HepG2 (cell line): Measurements from ENCODE around the gene PRR12. TPM values are rescaled to one million over a fixed set of nuclear protein-coding genes. Genes with fewer than 3 reads are reported as not detected.

Experiments used
- CBFB ChIP-seq: sonication (generic); formaldehyde crosslinking; IDR thresholded peaks from 2 replicates; pipeline ENCODE4 v1.4.0; 2020; ENCODE audit warnings: missing genetic modification reagents
- CREM ChIP-seq, 2 experiments: sonication (generic) in 1 of 2; formaldehyde crosslinking in 1 of 2; IDR thresholded peaks; 2 replicates each; pipeline versions ENCODE4 v1.4.0 to v1.6.1; 2016 to 2020; ENCODE audit warnings: antibody characterized with exemption in 1 of 2, mild to moderate bottlenecking in 1 of 2, missing genetic modification reagents in 1 of 2
- KLF6 ChIP-seq: IDR thresholded peaks from 2 replicates; pipeline ENCODE4 v1.8.0; 2016; ENCODE audit warnings: missing biosample characterization, missing genetic modification reagents
- SRF ChIP-seq: IDR thresholded peaks from 2 replicates; pipeline ENCODE4 v1.6.1; 2011; ENCODE audit warnings: mild to moderate bottlenecking, low read depth, low read length, moderate library complexity
- XRCC5 ChIP-seq: fragments of 200-400 bp; formaldehyde crosslinking; optimal IDR thresholded peaks from 2 replicates; pipeline ENCODE3; 2017; ENCODE audit warnings: mild to moderate bottlenecking, low read length
- ZBTB7B ChIP-seq: sonication (generic); formaldehyde crosslinking; IDR thresholded peaks from 2 replicates; pipeline ENCODE4 v1.4.0; 2020; ENCODE audit warnings: missing genetic modification reagents
- ZNF124 ChIP-seq: sonication (generic); formaldehyde crosslinking; IDR thresholded peaks from 2 replicates; pipeline ENCODE4 v1.4.0; 2020; ENCODE audit warnings: missing genetic modification reagents
- ZNF30 ChIP-seq: sonication (generic); formaldehyde crosslinking; IDR thresholded peaks from 2 replicates; pipeline ENCODE4 v1.5.0; 2020; ENCODE audit warnings: mild to moderate bottlenecking, missing genetic modification reagents
- ZNF576 ChIP-seq: sonication (generic); formaldehyde crosslinking; IDR thresholded peaks from 2 replicates; pipeline ENCODE4 v1.4.0; 2020; ENCODE audit warnings: mild to moderate bottlenecking, missing genetic modification reagents
- ZNF589 ChIP-seq: sonication (generic); formaldehyde crosslinking; conservative IDR thresholded peaks from 2 replicates; pipeline ENCODE4 v1.8.0; 2022; ENCODE audit warnings: mild to moderate bottlenecking, moderate library complexity, missing genetic modification reagents
- ZNF740 ChIP-seq: sonication (generic); formaldehyde crosslinking; IDR thresholded peaks from 2 replicates; pipeline ENCODE4 v1.4.0; 2020; ENCODE audit warnings: missing genetic modification reagents
- ZNF772 ChIP-seq: sonication (generic); formaldehyde crosslinking; IDR thresholded peaks from 2 replicates; pipeline ENCODE4 v1.5.0; 2020; ENCODE audit warnings: mild to moderate bottlenecking, missing genetic modification reagents
- ZSCAN29 ChIP-seq: sonication (generic); formaldehyde crosslinking; conservative IDR thresholded peaks from 2 replicates; pipeline ENCODE4 v1.4.0; 2020; ENCODE audit warnings: mild to moderate bottlenecking, missing genetic modification reagents
- polyA plus RNA-seq, 8 experiments: library from polyadenylated mRNA; depleted of rRNA in 3 of 8; stranded (reverse) in 7 of 8; unstranded in 1 of 8; fragments of >200 nt; fragmentation: Illumina TruSeq in 4 of 8; extraction: Trizol in 4 of 8; gene quantifications; 2 replicates each; pipeline versions ENCODE4 v1.2.1 to v1.2.3, GENCODE V29; 2011 to 2016; ENCODE audit warnings: low read depth in 4 of 8, missing spikeins in 1 of 8, mixed read lengths in 1 of 8; ENCODE audit not compliant: insufficient read depth in 1 of 8
- total RNA-seq, 5 experiments: library from RNA; depleted of rRNA; stranded (reverse); fragments of >200 nt; fragmentation: Illumina TruSeq; extraction: Trizol; gene quantifications; 2 replicates each; pipeline ENCODE4 v1.2.3, GENCODE V29; 2016; ENCODE audit warnings: low read depth in 1 of 5
- TF ChIP-seq, protein P1 (sequence below): sonication (generic); formaldehyde crosslinking; IDR thresholded peaks from 2 replicates; pipeline ENCODE4 v1.5.0; 2020; ENCODE audit warnings: mild to moderate bottlenecking, missing genetic modification reagents, borderline replicate concordance
- TF ChIP-seq, protein P2 (sequence below): sonication (generic); formaldehyde crosslinking; IDR thresholded peaks from 2 replicates; pipeline ENCODE4 v1.4.0; 2020; ENCODE audit warnings: missing genetic modification reagents
- TF ChIP-seq, protein P3 (sequence below): fragments of 450-650 bp; IDR thresholded peaks from 2 replicates; pipeline ENCODE4 v1.6.1; 2016

Gene PRR12
- total and polyA plus RNA-seq, 2 of the 13 experiments (the other 11 are each of a cell fraction or from before 2014, with no cell fraction given), result 0.62 to 1.5 TPM

GRCh38 chr19:49672131-49672919, 81.3 kb downstream of the PRR12 start (continued):
- TF ChIP-seq, protein P1, sequence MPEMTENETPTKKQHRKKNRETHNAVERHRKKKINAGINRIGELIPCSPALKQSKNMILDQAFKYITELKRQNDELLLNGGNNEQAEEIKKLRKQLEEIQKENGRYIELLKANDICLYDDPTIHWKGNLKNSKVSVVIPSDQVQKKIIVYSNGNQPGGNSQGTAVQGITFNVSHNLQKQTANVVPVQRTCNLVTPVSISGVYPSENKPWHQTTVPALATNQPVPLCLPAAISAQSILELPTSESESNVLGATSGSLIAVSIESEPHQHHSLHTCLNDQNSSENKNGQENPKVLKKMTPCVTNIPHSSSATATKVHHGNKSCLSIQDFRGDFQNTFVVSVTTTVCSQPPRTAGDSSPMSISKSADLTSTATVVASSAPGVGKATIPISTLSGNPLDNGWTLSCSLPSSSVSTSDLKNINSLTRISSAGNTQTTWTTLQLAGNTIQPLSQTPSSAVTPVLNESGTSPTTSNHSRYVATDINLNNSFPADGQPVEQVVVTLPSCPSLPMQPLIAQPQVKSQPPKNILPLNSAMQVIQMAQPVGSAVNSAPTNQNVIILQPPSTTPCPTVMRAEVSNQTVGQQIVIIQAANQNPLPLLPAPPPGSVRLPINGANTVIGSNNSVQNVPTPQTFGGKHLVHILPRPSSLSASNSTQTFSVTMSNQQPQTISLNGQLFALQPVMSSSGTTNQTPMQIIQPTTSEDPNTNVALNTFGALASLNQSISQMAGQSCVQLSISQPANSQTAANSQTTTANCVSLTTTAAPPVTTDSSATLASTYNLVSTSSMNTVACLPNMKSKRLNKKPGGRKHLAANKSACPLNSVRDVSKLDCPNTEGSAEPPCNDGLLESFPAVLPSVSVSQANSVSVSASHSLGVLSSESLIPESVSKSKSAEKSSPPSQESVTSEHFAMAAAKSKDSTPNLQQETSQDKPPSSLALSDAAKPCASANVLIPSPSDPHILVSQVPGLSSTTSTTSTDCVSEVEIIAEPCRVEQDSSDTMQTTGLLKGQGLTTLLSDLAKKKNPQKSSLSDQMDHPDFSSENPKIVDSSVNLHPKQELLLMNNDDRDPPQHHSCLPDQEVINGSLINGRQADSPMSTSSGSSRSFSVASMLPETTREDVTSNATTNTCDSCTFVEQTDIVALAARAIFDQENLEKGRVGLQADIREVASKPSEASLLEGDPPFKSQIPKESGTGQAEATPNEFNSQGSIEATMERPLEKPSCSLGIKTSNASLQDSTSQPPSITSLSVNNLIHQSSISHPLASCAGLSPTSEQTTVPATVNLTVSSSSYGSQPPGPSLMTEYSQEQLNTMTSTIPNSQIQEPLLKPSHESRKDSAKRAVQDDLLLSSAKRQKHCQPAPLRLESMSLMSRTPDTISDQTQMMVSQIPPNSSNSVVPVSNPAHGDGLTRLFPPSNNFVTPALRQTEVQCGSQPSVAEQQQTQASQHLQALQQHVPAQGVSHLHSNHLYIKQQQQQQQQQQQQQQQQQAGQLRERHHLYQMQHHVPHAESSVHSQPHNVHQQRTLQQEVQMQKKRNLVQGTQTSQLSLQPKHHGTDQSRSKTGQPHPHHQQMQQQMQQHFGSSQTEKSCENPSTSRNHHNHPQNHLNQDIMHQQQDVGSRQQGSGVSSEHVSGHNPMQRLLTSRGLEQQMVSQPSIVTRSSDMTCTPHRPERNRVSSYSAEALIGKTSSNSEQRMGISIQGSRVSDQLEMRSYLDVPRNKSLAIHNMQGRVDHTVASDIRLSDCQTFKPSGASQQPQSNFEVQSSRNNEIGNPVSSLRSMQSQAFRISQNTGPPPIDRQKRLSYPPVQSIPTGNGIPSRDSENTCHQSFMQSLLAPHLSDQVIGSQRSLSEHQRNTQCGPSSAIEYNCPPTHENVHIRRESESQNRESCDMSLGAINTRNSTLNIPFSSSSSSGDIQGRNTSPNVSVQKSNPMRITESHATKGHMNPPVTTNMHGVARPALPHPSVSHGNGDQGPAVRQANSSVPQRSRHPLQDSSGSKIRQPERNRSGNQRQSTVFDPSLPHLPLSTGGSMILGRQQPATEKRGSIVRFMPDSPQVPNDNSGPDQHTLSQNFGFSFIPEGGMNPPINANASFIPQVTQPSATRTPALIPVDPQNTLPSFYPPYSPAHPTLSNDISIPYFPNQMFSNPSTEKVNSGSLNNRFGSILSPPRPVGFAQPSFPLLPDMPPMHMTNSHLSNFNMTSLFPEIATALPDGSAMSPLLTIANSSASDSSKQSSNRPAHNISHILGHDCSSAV, result no peak
- TF ChIP-seq, protein P2, sequence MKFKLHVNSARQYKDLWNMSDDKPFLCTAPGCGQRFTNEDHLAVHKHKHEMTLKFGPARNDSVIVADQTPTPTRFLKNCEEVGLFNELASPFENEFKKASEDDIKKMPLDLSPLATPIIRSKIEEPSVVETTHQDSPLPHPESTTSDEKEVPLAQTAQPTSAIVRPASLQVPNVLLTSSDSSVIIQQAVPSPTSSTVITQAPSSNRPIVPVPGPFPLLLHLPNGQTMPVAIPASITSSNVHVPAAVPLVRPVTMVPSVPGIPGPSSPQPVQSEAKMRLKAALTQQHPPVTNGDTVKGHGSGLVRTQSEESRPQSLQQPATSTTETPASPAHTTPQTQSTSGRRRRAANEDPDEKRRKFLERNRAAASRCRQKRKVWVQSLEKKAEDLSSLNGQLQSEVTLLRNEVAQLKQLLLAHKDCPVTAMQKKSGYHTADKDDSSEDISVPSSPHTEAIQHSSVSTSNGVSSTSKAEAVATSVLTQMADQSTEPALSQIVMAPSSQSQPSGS (CRISPR knock-in tag), result 0 out of 2 replicates have a peak, but pooled peaks have one; percentile 39
- peak; percentile 75; the same call in 1 of the 2 replicates for TF ChIP-seq ZNF772 (CRISPR knock-in tag)
- TF ChIP-seq XRCC5, result peak; percentile 92
- peak; percentile 93 for TF ChIP-seq ZBTB7B (CRISPR knock-in tag)
- TF ChIP-seq ZNF576 (CRISPR knock-in tag), result peak; percentile 37; the same call in 1 of the 2 replicates
- TF ChIP-seq ZNF30 (CRISPR knock-in tag), result no peak
- TF ChIP-seq CREM (IDR thresholded peaks at IDR 0.05), result no peak
- no peak for TF ChIP-seq CREM (CRISPR knock-in tag; IDR thresholded peaks at IDR 0.05)
- peak; percentile 88 for TF ChIP-seq CBFB (CRISPR knock-in tag)
- TF ChIP-seq ZNF740, result peak; percentile 57; the same call in 1 of the 2 replicates
- TF ChIP-seq ZNF124 (CRISPR knock-in tag), result 0 out of 2 replicates have a peak, but pooled peaks have one; percentile 45
- TF ChIP-seq ZSCAN29 (CRISPR knock-in tag), result 0 out of 2 replicates have a peak, but pooled peaks have one; percentile 29
- peak; percentile 59; the same call in 1 of the 2 replicates for TF ChIP-seq ZNF589
- TF ChIP-seq KLF6 (CRISPR knock-in tag), result 0 out of 2 replicates have a peak, but pooled peaks have one; percentile 38
- TF ChIP-seq, protein P3, sequence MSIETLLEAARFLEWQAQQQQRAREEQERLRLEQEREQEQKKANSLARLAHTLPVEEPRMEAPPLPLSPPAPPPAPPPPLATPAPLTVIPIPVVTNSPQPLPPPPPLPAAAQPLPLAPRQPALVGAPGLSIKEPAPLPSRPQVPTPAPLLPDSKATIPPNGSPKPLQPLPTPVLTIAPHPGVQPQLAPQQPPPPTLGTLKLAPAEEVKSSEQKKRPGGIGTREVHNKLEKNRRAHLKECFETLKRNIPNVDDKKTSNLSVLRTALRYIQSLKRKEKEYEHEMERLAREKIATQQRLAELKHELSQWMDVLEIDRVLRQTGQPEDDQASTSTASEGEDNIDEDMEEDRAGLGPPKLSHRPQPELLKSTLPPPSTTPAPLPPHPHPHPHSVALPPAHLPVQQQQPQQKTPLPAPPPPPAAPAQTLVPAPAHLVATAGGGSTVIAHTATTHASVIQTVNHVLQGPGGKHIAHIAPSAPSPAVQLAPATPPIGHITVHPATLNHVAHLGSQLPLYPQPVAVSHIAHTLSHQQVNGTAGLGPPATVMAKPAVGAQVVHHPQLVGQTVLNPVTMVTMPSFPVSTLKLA, result no peak
- TF ChIP-seq SRF, result no peak
